SK-N-SH (cell line): ENCODE results near the gene UCHL3.

Experiments used
- EP300 ChIP-seq, 2 experiments: IDR thresholded peaks; 2 replicates each; pipeline versions ENCODE4 v1.4.0 to v1.6.1; 2012; ENCODE audit warnings: borderline replicate concordance in 1 of 2, low read depth in 1 of 2, low read length in 1 of 2
- SIN3A ChIP-seq: IDR thresholded peaks from 2 replicates; pipeline ENCODE4 v1.6.1; 2012; ENCODE audit warnings: low read depth, mild to moderate bottlenecking, low read length, moderate library complexity, borderline replicate concordance
- TF ChIP-seq, protein P1 (sequence below): fragments of 200-600 bp; sonication (generic); IDR thresholded peaks from 2 replicates; pipeline ENCODE4 v1.6.1; 2017; ENCODE audit warnings: antibody characterized with exemption, mild to moderate bottlenecking, moderate library complexity

DNA sequence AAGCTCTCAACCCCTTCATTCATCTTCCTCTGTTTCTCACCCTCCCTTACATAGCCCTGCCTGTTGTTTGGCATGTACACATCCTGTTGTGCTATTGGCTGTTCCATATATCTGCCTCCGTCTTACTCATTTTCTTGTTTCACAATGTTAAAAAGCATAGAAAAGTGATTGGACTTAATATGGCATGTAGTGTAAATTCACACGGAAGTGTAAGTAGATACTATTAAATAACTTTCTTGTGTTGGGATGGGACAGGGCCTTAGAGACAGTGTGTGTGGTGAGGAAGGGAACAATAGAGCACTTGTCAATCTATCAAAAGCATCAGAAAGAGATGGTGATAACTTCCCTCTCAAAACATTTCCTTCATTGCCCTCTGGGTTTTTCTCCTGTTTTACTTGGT, 98.9 kb downstream of the UCHL3 start:
- TF ChIP-seq, protein P1, sequence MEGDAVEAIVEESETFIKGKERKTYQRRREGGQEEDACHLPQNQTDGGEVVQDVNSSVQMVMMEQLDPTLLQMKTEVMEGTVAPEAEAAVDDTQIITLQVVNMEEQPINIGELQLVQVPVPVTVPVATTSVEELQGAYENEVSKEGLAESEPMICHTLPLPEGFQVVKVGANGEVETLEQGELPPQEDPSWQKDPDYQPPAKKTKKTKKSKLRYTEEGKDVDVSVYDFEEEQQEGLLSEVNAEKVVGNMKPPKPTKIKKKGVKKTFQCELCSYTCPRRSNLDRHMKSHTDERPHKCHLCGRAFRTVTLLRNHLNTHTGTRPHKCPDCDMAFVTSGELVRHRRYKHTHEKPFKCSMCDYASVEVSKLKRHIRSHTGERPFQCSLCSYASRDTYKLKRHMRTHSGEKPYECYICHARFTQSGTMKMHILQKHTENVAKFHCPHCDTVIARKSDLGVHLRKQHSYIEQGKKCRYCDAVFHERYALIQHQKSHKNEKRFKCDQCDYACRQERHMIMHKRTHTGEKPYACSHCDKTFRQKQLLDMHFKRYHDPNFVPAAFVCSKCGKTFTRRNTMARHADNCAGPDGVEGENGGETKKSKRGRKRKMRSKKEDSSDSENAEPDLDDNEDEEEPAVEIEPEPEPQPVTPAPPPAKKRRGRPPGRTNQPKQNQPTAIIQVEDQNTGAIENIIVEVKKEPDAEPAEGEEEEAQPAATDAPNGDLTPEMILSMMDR = no peak
- TF ChIP-seq SIN3A (no peak), EP300 (IDR thresholded peaks at IDR 0.05; ENCODE audit: borderline replicate concordance in 1 of 2, low read depth in 1 of 2, low read length in 1 of 2) (no peak)
